UCSD-AML1 (cell line): ENCODE data around the gene GALNT16.
"Not testable (repeated sequence)": the region's sequence is repeated elsewhere in the genome, so short reads cannot be mapped to it uniquely, and the experiment has no call there.

ENCODE experiments used
- DNase-seq: peaks from one replicate; lab custom pipeline; 2025; ENCODE audit not compliant: unreplicated experiment; lab: John Stamatoyannopoulos, UW

Gene GALNT16

DNA sequence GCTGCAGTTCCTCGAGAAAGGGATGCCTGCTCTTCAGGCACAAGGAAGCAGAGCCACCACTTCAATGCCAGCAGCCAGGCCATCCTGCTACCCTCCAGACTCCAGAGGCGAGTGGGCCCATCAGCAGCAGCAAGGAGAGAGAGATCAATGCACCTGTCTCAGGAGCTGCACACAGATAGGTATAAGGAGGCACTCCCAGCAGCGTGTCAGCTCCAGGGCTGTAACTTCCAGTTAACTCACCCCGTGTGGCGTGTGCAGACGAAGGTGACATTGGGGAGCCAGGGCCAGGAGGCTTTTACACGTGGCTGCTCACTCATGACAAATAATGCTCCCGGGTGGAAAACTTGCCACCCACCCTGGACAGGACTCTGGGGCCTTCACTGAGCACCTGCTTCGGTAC is 24.2 kb downstream of the GALNT16 start:
- DNase-seq, result no peak

DNA sequence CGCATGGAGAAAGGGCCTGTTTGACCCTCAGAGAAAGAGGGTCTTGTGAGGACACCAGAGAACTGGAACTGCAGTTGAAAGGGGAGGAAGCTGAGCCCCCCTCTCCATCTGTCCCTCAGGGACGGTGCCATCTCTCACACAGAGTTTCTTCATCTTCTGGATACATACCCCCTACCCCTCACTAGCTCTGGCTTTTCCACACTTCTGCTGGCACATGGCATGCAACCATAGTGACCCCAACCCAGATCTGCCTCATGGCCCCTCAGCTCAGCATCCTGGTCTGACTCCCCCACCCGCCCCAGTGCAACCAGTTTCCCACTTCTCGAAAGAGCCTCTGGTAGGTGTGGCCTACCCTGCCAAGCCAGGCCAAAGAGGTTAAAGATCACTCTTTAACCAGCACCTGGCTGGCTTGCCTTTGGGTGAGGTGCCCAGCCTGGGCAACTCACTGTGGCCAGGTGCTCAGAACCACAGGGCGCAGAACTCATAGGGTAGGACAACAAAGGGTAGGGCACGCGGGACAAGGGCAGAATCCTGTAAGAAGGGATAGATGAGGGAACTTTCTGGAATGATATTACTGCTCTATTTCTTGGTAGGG is 25.8 kb downstream of the GALNT16 start:
- DNase-seq, result no peak

DNA sequence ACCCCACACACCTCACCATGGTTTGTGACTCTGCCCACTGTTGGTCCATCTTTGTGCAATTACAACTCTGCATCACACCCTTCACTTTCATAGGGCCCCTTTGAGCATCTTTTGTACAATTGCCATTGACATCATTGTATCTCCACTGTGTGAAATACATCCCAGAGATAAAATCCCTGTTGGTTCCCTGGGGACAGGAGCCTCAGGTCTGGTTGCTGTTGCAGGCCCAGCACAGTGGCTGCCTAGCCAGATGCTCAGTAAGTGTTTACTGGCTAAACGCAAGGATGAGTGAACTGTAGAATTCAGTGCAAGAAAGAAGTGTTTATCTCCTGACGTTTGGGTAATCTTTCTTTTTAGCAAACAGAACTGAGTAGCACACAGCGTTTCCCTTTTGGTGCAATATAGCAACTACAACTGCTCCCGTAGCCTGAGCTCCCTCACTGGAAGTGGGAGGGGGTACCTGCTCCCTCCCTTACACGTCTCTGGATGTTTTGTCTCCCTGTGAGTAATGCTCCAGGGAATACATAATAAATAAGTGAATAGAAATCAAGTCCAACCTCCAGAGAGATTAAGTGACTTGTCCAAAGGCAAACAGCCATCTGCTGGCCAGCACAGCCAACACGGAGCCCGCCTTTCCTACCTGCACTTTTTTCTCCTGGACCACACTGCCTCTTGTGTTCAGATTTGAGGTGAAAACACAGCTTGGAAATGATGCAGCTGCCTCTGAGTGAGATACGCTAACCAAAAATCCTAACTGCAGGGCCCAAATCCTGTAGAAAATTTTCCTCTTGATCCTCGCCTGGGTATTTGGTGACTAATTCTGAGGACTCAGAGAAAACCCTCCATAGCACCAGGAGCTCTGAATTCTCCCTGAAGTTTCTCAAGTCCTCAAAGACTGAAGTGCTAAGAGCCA is 27.4 kb downstream of the GALNT16 start:
- DNase-seq, result no peak

DNA sequence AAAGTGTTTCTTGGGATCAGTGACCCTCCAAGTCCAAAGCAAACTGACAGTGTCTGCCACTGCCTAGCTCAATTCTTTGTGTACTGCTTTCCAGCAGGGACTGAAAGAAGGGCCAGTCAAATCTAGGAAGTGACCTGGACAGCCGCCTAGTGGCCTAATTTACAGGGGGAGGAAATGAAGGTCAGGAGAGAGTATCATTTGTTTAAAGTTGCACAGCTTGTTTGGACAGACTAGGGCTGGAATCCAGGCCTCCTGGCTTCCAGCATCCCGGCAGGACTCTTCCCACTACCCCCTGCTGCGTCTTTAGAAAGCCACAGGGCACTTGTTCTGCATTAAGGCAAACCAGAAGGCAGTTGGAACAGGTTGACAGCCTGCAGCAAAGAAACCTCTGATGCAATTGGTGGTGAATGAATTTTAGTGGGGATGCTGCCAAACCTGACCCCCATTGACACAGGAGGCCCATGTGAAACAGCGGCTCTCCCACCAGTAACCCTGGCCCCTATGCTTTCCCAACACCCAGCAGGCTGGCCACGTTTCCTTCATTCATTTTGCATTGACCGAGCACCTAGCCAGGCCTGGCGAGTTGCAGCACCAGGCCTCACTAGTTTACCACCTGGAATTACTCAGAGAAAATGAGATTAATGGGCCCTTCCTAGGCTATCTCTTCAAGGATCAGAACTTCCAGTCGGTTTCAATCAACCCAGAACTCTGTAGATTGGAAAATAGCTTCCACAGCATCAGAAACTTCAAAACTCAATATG is 28.2 kb downstream of the GALNT16 start:
- DNase-seq, result no peak

DNA sequence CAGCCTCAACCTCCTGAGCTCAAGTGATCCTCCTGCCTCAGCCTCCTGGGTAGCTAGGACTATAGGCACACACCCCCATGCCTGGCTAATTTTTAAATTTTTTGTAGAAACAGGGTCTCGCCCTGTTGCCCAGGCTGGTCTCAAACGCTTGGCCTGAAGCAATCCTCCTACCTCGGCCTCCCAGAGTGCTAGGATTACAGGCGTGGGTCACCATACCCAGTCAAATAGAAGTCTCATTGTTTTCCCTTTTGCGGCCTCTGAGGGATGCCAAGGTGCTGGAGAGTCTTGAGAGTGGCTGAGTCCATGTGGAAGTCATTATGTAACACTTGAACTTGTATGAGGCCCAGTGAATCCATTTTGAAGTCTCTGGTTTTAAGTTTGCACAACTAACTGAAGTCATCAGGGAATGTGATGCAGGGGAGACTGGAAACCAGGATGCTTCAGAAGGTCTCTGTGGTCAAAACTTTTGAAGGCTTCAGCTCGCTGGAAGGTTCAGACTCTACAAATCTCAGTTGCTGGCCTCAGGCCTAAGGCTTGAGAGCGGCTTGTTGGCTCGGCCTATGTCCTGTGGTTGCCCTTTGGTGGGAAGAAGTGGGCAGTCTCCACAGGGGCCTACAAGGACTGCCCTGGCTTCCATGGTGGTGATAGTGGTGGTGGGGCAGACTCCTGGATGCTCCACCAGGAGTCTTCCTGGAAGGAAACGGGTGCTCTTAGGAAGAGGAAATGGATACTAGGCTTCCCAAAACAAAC is 29.2 kb downstream of the GALNT16 start:
- DNase-seq, result no peak

DNA sequence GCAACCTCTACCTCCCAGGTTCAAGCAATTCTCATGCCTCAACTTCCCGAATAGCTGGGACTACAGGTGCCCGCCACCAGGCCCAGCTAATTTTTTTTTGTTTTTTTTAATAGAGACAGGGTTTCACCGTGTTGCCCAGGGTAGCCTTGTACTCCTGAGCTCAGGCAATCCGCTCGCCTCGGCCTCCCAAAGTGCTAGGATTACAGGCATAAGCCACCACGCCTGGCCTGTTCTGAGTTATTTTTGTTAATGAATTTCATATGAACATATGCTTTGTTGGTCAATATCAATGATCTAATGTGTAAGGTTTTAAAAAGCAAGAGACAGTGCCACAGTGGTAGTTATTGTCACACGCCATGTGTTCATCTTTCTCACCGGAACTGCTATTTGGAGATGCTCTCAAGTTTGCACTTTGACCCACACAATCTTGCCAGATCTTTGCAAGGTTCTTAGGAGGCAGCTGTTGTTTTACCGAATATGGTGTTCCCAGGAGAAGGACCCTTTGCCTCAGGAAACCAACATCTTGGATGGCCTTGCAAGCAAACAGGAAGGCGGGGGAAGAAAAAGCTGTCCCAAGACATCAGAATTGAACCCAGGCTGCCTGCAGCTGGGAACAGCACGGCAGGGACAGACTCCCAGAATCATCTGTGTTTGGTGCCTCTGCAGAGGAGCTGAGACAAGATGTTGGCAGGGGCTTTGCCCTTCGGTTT is 30.0 kb downstream of the GALNT16 start:
- DNase-seq, result no peak

DNA sequence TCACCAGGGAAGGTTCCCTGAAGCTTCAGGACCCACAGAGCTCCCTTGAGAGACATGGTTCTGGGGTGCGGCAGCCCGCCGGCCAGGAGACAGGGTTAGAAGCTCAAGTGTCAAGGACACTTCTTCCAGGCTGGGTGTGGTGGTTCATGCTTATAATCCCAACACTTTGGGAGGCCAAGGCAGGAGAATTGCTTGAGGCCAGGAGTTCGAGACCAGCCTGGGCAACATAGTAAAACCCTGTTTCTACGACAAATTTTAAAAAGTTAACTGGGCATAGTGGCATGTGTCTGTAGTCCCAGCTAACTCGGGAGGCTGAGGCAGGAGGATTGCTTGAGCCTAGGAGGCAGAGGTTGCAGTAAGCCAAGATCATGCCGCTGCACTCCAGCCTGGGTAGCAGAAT is 30.9 kb downstream of the GALNT16 start:
- DNase-seq, result not testable (repeated sequence)

DNA sequence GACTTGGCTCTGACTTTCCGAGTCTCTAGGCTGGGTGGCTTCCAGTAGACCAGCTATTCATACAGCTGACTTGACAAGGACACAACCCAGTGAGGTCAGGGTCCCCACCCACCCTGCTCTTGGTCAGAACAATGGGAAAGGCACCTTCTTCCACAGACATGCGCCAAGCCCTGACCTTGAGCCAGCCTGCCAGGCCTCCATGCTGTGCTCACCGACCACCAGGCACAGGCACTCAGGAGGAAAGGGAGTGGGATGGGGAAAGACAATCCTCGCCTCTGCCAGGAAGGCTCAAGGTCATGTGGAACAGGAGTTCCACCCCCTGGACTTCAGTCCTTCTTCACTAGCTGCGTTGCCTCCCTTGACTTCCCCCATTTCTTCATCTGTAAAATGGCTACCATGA is 31.4 kb downstream of the GALNT16 start:
- no peak for DNase-seq

GRCh38 chr14:69291891-69292561 is 32.1 kb downstream of the GALNT16 start:
- DNase-seq, result no peak

DNA sequence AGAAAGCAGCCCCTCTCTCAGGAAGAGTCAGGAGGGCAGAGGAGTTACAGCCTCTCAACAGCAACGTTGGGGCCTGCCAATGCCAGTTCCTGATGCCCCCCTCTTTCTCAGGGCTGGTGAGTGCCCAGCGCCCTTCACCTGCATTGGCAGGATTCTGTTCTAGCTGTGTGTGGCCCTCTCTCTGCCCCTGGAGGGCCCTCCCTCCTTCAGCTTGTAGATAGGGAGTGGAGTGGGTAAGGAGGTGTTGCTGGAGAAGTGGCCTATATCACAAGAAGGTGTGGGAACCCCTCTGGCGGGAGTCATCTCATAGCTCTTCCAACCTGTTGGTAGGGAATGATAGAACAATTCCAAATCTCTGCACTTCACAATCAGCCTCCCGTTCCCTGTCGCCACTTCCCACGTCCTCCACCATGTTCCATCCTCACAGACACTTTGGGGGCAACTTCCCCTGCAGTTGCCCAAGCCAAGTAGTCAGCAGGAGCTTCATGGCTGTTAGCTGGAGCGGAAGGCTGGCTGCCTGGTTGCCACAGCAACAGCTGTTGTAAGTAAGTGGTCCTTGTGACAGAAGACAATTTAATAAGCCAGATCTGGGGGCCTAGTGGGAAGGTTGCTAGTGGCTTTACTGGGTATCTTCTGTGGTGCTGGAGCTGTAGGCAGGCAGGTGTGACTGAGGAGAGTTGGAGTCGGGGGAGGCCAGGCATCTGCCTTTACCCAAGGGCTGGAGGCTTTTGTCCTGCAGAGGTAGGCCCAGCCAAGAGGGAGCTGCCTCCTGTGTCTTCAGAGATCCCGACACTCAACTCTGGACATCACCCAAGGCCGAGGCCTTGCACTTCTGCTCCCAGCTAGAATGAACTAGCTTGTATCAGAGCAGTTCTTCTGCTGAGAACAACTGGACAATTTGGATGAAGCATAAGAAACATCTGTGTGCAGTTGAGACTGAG is 38.4 kb downstream of the GALNT16 start:
- DNase-seq, result no peak

- DNase-seq, result no peak
Observed at GRCh38 chr14:69299286-69300035, 39.5 kb downstream of the GALNT16 start.

GRCh38 chr14:69300601-69301221 is 40.8 kb downstream of the GALNT16 start:
- DNase-seq, result no peak

DNA sequence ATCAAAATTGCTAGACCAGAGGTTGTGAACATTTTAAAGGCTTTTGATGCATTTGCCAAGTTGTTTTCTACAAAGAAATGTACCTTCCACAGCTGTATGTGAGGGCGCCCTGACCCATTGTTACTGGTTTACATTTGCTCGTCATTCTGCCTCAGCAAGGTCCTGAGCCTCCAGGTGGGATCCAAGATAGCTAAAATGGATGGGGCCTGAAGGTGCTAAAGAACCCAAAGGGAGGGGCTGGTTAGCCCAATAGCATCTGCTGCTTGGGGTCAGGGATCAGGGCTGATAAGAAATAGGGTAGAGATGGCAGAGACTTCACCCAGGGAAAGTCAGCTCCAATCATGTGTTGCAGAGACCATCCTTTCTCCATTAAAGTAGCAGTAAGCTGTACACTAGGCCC is 43.1 kb downstream of the GALNT16 start:
- no peak for DNase-seq

GRCh38 chr14:69312608-69313007 is 52.6 kb downstream of the GALNT16 start:
- DNase-seq, result no peak

DNA sequence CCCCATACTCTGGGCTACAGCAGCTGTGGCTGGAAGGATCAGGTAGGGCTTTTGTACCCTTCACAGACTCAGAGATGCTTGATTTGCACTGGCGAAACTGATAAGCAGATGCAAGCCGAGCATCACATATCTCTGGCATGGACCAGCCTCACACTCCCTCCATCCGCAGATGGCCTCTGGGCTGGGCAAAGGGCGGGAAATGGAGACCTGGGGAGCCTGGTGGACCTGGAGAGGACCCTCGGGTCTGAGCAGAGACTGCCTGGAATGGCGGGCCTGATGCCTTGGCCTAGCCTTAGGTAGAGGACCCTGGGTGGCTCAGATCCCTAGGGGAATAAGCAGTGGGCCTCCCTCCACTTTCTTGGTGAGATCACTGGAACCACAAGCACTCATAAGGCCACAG is 53.2 kb downstream of the GALNT16 start:
- DNase-seq, result no peak

GRCh38 chr14:69314327-69314726 is 54.4 kb downstream of the GALNT16 start:
- no peak for DNase-seq

DNA sequence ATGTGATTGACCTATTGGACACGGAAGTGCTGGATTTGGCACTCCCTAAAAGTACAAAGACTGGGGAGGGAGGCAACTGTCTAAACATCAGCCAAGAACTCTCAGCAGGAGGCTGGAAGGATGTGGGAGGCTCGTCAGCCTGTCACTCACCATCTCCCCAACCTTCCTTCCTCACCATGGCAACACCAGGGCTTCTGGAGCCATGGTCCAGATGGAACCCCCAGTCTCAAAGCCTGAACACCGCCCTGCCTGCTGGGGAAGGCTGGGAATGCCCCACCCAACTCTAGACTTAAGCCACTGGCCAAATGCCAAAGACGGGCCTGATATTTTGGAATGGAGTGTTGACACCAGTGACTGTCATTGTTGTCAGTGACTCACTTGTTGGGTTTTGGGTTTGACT is 55.3 kb downstream of the GALNT16 start:
- DNase-seq, result no peak
